ENCODE results near the gene PLTP.

Gene PLTP

GRCh38 chr20:45852326-45852725 lies 59.6 kb downstream of the PLTP start:
- H3K79me2 ChIP-seq (ENCODE audit: control insufficient read depth, insufficient read depth, low read length, unreplicated experiment): peaks cover 18% of the 10 kb centered on the region
- H3K36me3 ChIP-seq (ENCODE audit: insufficient read depth, low read length): 0 out of 2 replicates have a peak, but pooled peaks cover 3% of the 10 kb centered on the region
- H3K27ac ChIP-seq (ENCODE audit: low read depth, low read length): no peak overlapping the region
- H3K27me3 ChIP-seq (ENCODE audit: insufficient read depth, low read length): no peaks in the 10 kb centered on the region
- H3K4me1 ChIP-seq (ENCODE audit: control insufficient read depth, insufficient read depth, low read length, unreplicated experiment): no peaks in the 10 kb centered on the region
- H3K4me3 ChIP-seq (ENCODE audit: low read depth, low read length): no peak overlapping the region
- H2AFZ ChIP-seq (ENCODE audit: low read length, unreplicated experiment): no peak overlapping the region

GRCh38 chr20:45851501-45851900 lies 60.5 kb downstream of the PLTP start:
- peaks cover 13% of the 10 kb centered on the region for H3K79me2 ChIP-seq (ENCODE audit: control insufficient read depth, insufficient read depth, low read length, unreplicated experiment)
- 0 out of 2 replicates have a peak, but pooled peaks cover 3% of the 10 kb centered on the region for H3K36me3 ChIP-seq (ENCODE audit: insufficient read depth, low read length)
- H3K27me3 ChIP-seq (ENCODE audit: insufficient read depth, low read length): no peaks in the 10 kb centered on the region
- no peak overlapping the region for H3K4me3 ChIP-seq (ENCODE audit: low read depth, low read length)
- no peaks in the 10 kb centered on the region for H3K4me1 ChIP-seq (ENCODE audit: control insufficient read depth, insufficient read depth, low read length, unreplicated experiment)
- H2AFZ ChIP-seq (ENCODE audit: low read length, unreplicated experiment): no peak overlapping the region
- H3K27ac ChIP-seq (ENCODE audit: low read depth, low read length): no peak overlapping the region

GRCh38 chr20:45850926-45851325 lies 61.0 kb downstream of the PLTP start:
- H2AFZ ChIP-seq (ENCODE audit: low read length, unreplicated experiment): no peak overlapping the region
- H3K79me2 ChIP-seq (ENCODE audit: control insufficient read depth, insufficient read depth, low read length, unreplicated experiment): peaks cover 7% of the 10 kb centered on the region
- H3K36me3 ChIP-seq (ENCODE audit: insufficient read depth, low read length): 0 out of 2 replicates have a peak, but pooled peaks cover 3% of the 10 kb centered on the region
- no peaks in the 10 kb centered on the region for H3K27me3 ChIP-seq (ENCODE audit: insufficient read depth, low read length)
- H3K27ac ChIP-seq (ENCODE audit: low read depth, low read length): no peak overlapping the region
- no peak overlapping the region for H3K4me3 ChIP-seq (ENCODE audit: low read depth, low read length)
- H3K4me1 ChIP-seq (ENCODE audit: control insufficient read depth, insufficient read depth, low read length, unreplicated experiment): no peaks in the 10 kb centered on the region

- H3K27me3 ChIP-seq (ENCODE audit: insufficient read depth, low read length): no peaks in the 10 kb centered on the region
- no peak overlapping the region for H2AFZ ChIP-seq (ENCODE audit: low read length, unreplicated experiment)
- H3K27ac ChIP-seq (ENCODE audit: low read depth, low read length): no peak overlapping the region
- H3K79me2 ChIP-seq (ENCODE audit: control insufficient read depth, insufficient read depth, low read length, unreplicated experiment): peaks cover 5% of the 10 kb centered on the region
- 0 out of 2 replicates have a peak, but pooled peaks cover 3% of the 10 kb centered on the region for H3K36me3 ChIP-seq (ENCODE audit: insufficient read depth, low read length)
- H3K4me1 ChIP-seq (ENCODE audit: control insufficient read depth, insufficient read depth, low read length, unreplicated experiment): no peaks in the 10 kb centered on the region
- H3K4me3 ChIP-seq (ENCODE audit: low read depth, low read length): no peak overlapping the region
Measured at GRCh38 chr20:45850238-45850637, 61.7 kb downstream of the PLTP start.

- H3K27me3 ChIP-seq (ENCODE audit: insufficient read depth, low read length): no peaks in the 10 kb centered on the region
- H3K4me3 ChIP-seq (ENCODE audit: low read depth, low read length): no peak overlapping the region
- no peak overlapping the region for H3K27ac ChIP-seq (ENCODE audit: low read depth, low read length)
Measured at GRCh38 chr20:45848969-45849582, 62.9 kb downstream of the PLTP start.

More at GRCh38 chr20:45848969-45849582, 62.9 kb downstream of the PLTP start:
- H3K36me3 ChIP-seq (ENCODE audit: insufficient read depth, low read length): peaks cover 6% of the 10 kb centered on the region; the same call in 1 of the 2 replicates
- H3K79me2 ChIP-seq (ENCODE audit: control insufficient read depth, insufficient read depth, low read length, unreplicated experiment): no peaks in the 10 kb centered on the region
- H3K4me1 ChIP-seq (ENCODE audit: control insufficient read depth, insufficient read depth, low read length, unreplicated experiment): no peaks in the 10 kb centered on the region
- H2AFZ ChIP-seq (ENCODE audit: low read length, unreplicated experiment): no peak overlapping the region

Measured in ACC112 (cell line).